WI38 (cell line): ENCODE results near the gene SLX4IP.
"Not testable (repeated sequence)": the region's sequence is repeated elsewhere in the genome, so short reads cannot be mapped to it uniquely, and the experiment has no call there.

Experiments used
- H3K4me3 ChIP-seq: 2 replicates; pipeline ENCODE4 v1.5.1; 2011; ENCODE audit warnings: low read depth, mild to moderate bottlenecking, control low read depth, low read length
- CTCF ChIP-seq: IDR thresholded peaks from 2 replicates; pipeline ENCODE4 v1.5.1; 2012; ENCODE audit warnings: low read depth, mild to moderate bottlenecking, control low read depth, low read length

Gene SLX4IP

GRCh38 chr20:10434832-10435812, at the start of gene SLX4IP:
TSS of gene SLX4IP (plus strand) at chr20:10435305. CDS start at chr20:10458205, 22,900 bp downstream.
- TF ChIP-seq CTCF, result no peak
- peak within 1 kb of the TSS; percentile 91 for H3K4me3 ChIP-seq

GRCh38 chr20:10385850-10386544, 49.1 kb upstream of the SLX4IP start:
- TF ChIP-seq CTCF, result no peak
- no peak overlapping the region for H3K4me3 ChIP-seq

GRCh38 chr20:10387686-10388085, 47.4 kb upstream of the SLX4IP start:
- no peak overlapping the region for H3K4me3 ChIP-seq
- no peak for TF ChIP-seq CTCF

GRCh38 chr20:10388597-10388996, 46.5 kb upstream of the SLX4IP start:
- TF ChIP-seq CTCF, result no peak
- no peak overlapping the region for H3K4me3 ChIP-seq

- H3K4me3 ChIP-seq, result no peak overlapping the region
- TF ChIP-seq CTCF, result no peak
Measured at GRCh38 chr20:10390709-10391108, 44.4 kb upstream of the SLX4IP start.

GRCh38 chr20:10394752-10395151, 40.4 kb upstream of the SLX4IP start:
- not testable (repeated sequence) for H3K4me3 ChIP-seq

- TF ChIP-seq CTCF, result no peak
- no peak overlapping the region for H3K4me3 ChIP-seq
Measured at GRCh38 chr20:10398834-10399369, 36.2 kb upstream of the SLX4IP start.
